K562 (cell line): ENCODE measurements around the gene RPTN. TPM values are rescaled to one million over a fixed set of nuclear protein-coding genes. Genes with fewer than 3 reads are reported as not detected.

Experiments
- ATAC-seq: fragments of 200-7000 bp; cut with Tn5 transposase; 3 replicates; pipeline ENCODE4 v1.9.1; 2020; ENCODE audit warnings: moderate library complexity
- BruUV-seq: library from RNA; stranded (reverse); fragments of 400-500 nt; replicated peaks from 2 replicates; lab custom pipeline; 2021; lab: Mats Ljungman, UMichigan
- CTCF ChIA-PET: fragments of 300-600 bp; formaldehyde crosslinking; extraction: SDS; loops from one replicate; lab custom pipeline; 2021; ENCODE audit warnings: low intra/inter-chr PET ratio; lab: Yijun Ruan, JAX
- POLR2A ChIA-PET: fragments of 300-600, 350-650 bp; sonication (Branson Sonifier 250); formaldehyde crosslinking; extraction: SDS; loops from one replicate; lab custom pipeline; 2021; ENCODE audit warnings: antibody characterized with exemption, inconsistent platforms; lab: Yijun Ruan, JAX
- DNase-seq, 4 experiments: peaks; one replicate each; pipeline versions ENCODE4 v3.0.0 to v3.0.0-alpha.2; 2011 to 2018; ENCODE audit warnings: low spot score in 3 of 4, mixed read lengths in 3 of 4; ENCODE audit errors: extremely low read depth in 1 of 4
- FAIRE-seq: peaks from 2 replicates; lab custom pipeline; 2011; peaks lifted over from hg19 to GRCh38; lab: Jason Lieb, UNC
- H2AFZ ChIP-seq: 2 replicates; pipeline ENCODE4 v1.6.0; 2011; ENCODE audit warnings: low read depth, low read length, control low read depth, inconsistent platforms
- H3K27ac ChIP-seq: fragments of 200-600 bp; 3 replicates; pipeline ENCODE4 v1.8.0; 2011; ENCODE audit warnings: low read depth, mild to moderate bottlenecking, control low read depth, inconsistent platforms, low read length, moderate library complexity, mixed read lengths; ENCODE audit errors: extremely low read depth
- H3K27me3 ChIP-seq, 2 experiments: fragments of 300-600 bp in 1 of 2; 2 replicates in 1 of 2; 3 replicates in 1 of 2; pipeline versions ENCODE4 v1.6.0 to v1.8.0; 2011; ENCODE audit warnings: inconsistent platforms in 2 of 2, low read length in 2 of 2, mild to moderate bottlenecking in 1 of 2, mixed read lengths in 1 of 2, moderate library complexity in 1 of 2; ENCODE audit not compliant: control insufficient read depth in 2 of 2, insufficient read depth in 2 of 2
- H3K36me3 ChIP-seq: fragments of 300-600 bp; 3 replicates; pipeline ENCODE4 v1.8.0; 2011; ENCODE audit warnings: mild to moderate bottlenecking, low read length, inconsistent platforms; ENCODE audit not compliant: control insufficient read depth, insufficient read depth
- H3K4me1 ChIP-seq, 2 experiments: fragments of 200-600 bp in 1 of 2; replicated peaks in 1 of 2; 2 replicates in 1 of 2; 3 replicates in 1 of 2; pipeline versions ENCODE4 v1.5.1 to v1.8.0; 2011; ENCODE audit warnings: inconsistent platforms in 2 of 2, low read length in 2 of 2, mild to moderate bottlenecking in 1 of 2, mixed read lengths in 1 of 2, moderate library complexity in 1 of 2; ENCODE audit not compliant: control insufficient read depth in 2 of 2, insufficient read depth in 2 of 2
- H3K4me2 ChIP-seq: 2 replicates; pipeline ENCODE4 v1.6.1; 2011; ENCODE audit warnings: low read length, control low read depth, inconsistent platforms, mixed read lengths; ENCODE audit not compliant: insufficient read depth
- H3K4me3 ChIP-seq: fragments of 200-600 bp; sonication (generic), shearing (Covaris generic); 2 replicates; pipeline ENCODE4 v1.5.1; 2016; ENCODE audit warnings: control low read depth, inconsistent platforms
- H3K79me2 ChIP-seq: fragments of 200-600 bp; 3 replicates; pipeline ENCODE4 v1.8.0; 2011; ENCODE audit warnings: low read length, inconsistent platforms; ENCODE audit not compliant: control insufficient read depth, insufficient read depth
- H3K9ac ChIP-seq, 2 experiments: 2 replicates each; pipeline versions ENCODE4 v1.6.0 to v1.6.1; 2011; ENCODE audit warnings: low read depth in 2 of 2, low read length in 2 of 2, control low read depth in 1 of 2, inconsistent platforms in 1 of 2, mild to moderate bottlenecking in 1 of 2, mixed read lengths in 1 of 2; ENCODE audit not compliant: insufficient read depth in 1 of 2
- H3K9me1 ChIP-seq: one replicate; pipeline ENCODE4 v1.6.0; 2011; ENCODE audit warnings: inconsistent platforms, mild to moderate bottlenecking, low read length, moderate library complexity; ENCODE audit not compliant: control insufficient read depth, insufficient read depth
- H3K9me3 ChIP-seq: replicated peaks from 2 replicates; pipeline ENCODE4 v1.5.1; 2011; ENCODE audit warnings: low read depth, low read length, inconsistent platforms; ENCODE audit not compliant: control insufficient read depth, insufficient read depth
- H4K20me1 ChIP-seq: replicated peaks from 2 replicates; pipeline ENCODE4 v1.6.1; 2011; ENCODE audit warnings: low read length, inconsistent platforms, mixed read lengths; ENCODE audit not compliant: control insufficient read depth, insufficient read depth
- BHLHE40 ChIP-seq: IDR thresholded peaks from 2 replicates; pipeline ENCODE4 v1.6.1; 2011; ENCODE audit warnings: low read length, improper control_type of control experiment
- CBX2 ChIP-seq: fragments of 200-600 bp; sonication (generic); IDR thresholded peaks from one replicate; pipeline ENCODE4 v1.6.1; 2012; ENCODE audit warnings: mild to moderate bottlenecking, low read length, inconsistent platforms; ENCODE audit not compliant: insufficient read depth, poor library complexity, severe bottlenecking
- CTCFL ChIP-seq: IDR thresholded peaks from 2 replicates; pipeline ENCODE4 v1.6.1; 2011; ENCODE audit warnings: borderline replicate concordance, low read depth, mild to moderate bottlenecking, moderate library complexity, low read length; ENCODE audit not compliant: insufficient read depth, poor library complexity, severe bottlenecking
- DIDO1 ChIP-seq: fragments of 450-650 bp; IDR thresholded peaks from 2 replicates; pipeline ENCODE4 v1.6.1; 2016; ENCODE audit warnings: low read depth, missing biosample characterization, missing genetic modification characterization
- GABPA ChIP-seq: fragments of 200-800 bp; sonication (Bioruptor generic); conservative IDR thresholded peaks from 2 replicates; pipeline ENCODE4 v1.6.1; 2016; ENCODE audit warnings: low read depth, missing genetic modification characterization, missing compliant biosample characterization
- HOXB6 ChIP-seq: fragments of 250-450 bp; sonication (Bioruptor Pico); IDR thresholded peaks from 2 replicates; pipeline ENCODE4 v1.5.1; 2022; ENCODE audit warnings: mild to moderate bottlenecking, borderline replicate concordance
- KLF1 ChIP-seq: fragments of 450-650 bp; IDR thresholded peaks from 2 replicates; pipeline ENCODE4 v1.6.1; 2016; ENCODE audit warnings: missing genetic modification characterization, missing compliant biosample characterization
- MCM7 ChIP-seq, 2 experiments: fragments of 450-650 bp; IDR thresholded peaks; 2 replicates each; pipeline ENCODE4 v1.6.1; 2016 to 2018
- MTF1 ChIP-seq: fragments of 250-450 bp; sonication (Bioruptor Pico); IDR thresholded peaks from 2 replicates; pipeline ENCODE4 v1.9.0; 2021; ENCODE audit warnings: moderate library complexity, mild to moderate bottlenecking, inconsistent platforms, borderline replicate concordance
- PML ChIP-seq: IDR thresholded peaks from 2 replicates; pipeline ENCODE4 v1.6.1; 2012; ENCODE audit warnings: low read length, inconsistent platforms
- RBM25 ChIP-seq: fragments of 200-400 bp; formaldehyde crosslinking; IDR thresholded peaks from 2 replicates; pipeline ENCODE4 v1.6.1; 2018; ENCODE audit warnings: low read length, low read depth, moderate library complexity; ENCODE audit not compliant: severe bottlenecking
- SREBF2 ChIP-seq: sonication (generic); formaldehyde crosslinking; IDR thresholded peaks from 2 replicates; pipeline ENCODE4 v1.4.0; 2020; ENCODE audit warnings: mild to moderate bottlenecking, missing genetic modification reagents
- SRSF1 ChIP-seq: fragments of 200-400 bp; formaldehyde crosslinking; IDR thresholded peaks from 2 replicates; pipeline ENCODE4 v1.6.1; 2017; ENCODE audit warnings: mild to moderate bottlenecking, low read depth, low read length, moderate library complexity
- TEAD4 ChIP-seq, 2 experiments: sonication (generic) in 1 of 2; formaldehyde crosslinking in 1 of 2; IDR thresholded peaks; 2 replicates each; pipeline versions ENCODE4 v1.6.1 to v1.8.0; 2012 to 2022; ENCODE audit warnings: borderline replicate concordance in 1 of 2, inconsistent platforms in 1 of 2, low read length in 1 of 2, mild to moderate bottlenecking in 1 of 2, missing genetic modification reagents in 1 of 2
- U2AF1 ChIP-seq: fragments of 200-400 bp; formaldehyde crosslinking; optimal IDR thresholded peaks from 2 replicates; pipeline ENCODE3; 2017; ENCODE audit warnings: mild to moderate bottlenecking, low read depth, low read length, moderate library complexity
- VEZF1 ChIP-seq: fragments of 200-800 bp; sonication (Bioruptor generic); IDR thresholded peaks from 2 replicates; pipeline ENCODE4 v1.6.1; 2017; ENCODE audit warnings: missing genetic modification characterization, missing compliant biosample characterization
- ZNF23 ChIP-seq: fragments of 250-450 bp; sonication (Bioruptor Pico); IDR thresholded peaks from 2 replicates; pipeline ENCODE4 v1.4.0; 2020; ENCODE audit warnings: mild to moderate bottlenecking
- ZNF253 ChIP-seq: fragments of 250-450 bp; sonication (Bioruptor Pico); conservative IDR thresholded peaks from 2 replicates; pipeline ENCODE4 v1.6.1; 2021; ENCODE audit warnings: mild to moderate bottlenecking
- ZNF76 ChIP-seq: fragments of 250-450 bp; sonication (Bioruptor Pico); IDR thresholded peaks from 2 replicates; pipeline ENCODE4 v1.4.0; 2020; ENCODE audit warnings: mild to moderate bottlenecking, moderate library complexity, borderline replicate concordance
- ZNF780A ChIP-seq: fragments of 250-450 bp; sonication (Bioruptor Pico); IDR thresholded peaks from 2 replicates; pipeline ENCODE4 v1.5.0; 2021; ENCODE audit warnings: mild to moderate bottlenecking
- WGBS: fragments of 100-300 bp; shearing (Covaris generic); methylation state at CpG from one replicate; pipeline ENCODE4 v1.1.6; 2016; ENCODE audit warnings: low coverage, mixed read lengths; ENCODE audit not compliant: insufficient coverage; ENCODE audit errors: missing lambda C conversion rate; 5-methylcytosine and 5-hydroxymethylcytosine counted together
- in situ Hi-C: fragments of 300-500 bp; cut with MboI; formaldehyde crosslinking; loops from 4 replicates; pipeline ENCODE4 v1.15.0; 2018; ENCODE audit warnings: inconsistent platforms, mixed read lengths
- intact Hi-C: fragments of 100-400 bp; cut with micrococcal nuclease; formaldehyde crosslinking; loops from 2 replicates; pipeline ENCODE4 v1.14.2; 2022
- polyA plus RNA-seq, 8 experiments: library from polyadenylated mRNA; depleted of rRNA in 4 of 8; stranded (reverse) in 5 of 8; unstranded in 3 of 8; fragments of >200 nt; fragmentation: Nextera tagmentation in 2 of 8; fragmentation: Illumina TruSeq in 1 of 8; extraction: Ambion mirVana in 2 of 8; extraction: Trizol in 1 of 8; gene quantifications; 2 replicates each; pipeline versions ENCODE4 v1.2.1 to v1.2.3, GENCODE V29; 2011 to 2014; ENCODE audit warnings: inconsistent platforms in 1 of 8, missing spikeins in 1 of 8
- total RNA-seq, 7 experiments: library from RNA; depleted of rRNA in 6 of 7; stranded (reverse); fragments of >200 nt in 6 of 7; fragmentation: Illumina TruSeq in 2 of 7; extraction: Trizol in 2 of 7; gene quantifications; 2 replicates each; pipeline versions ENCODE4 v1.2.1 to v1.2.3, GENCODE V29; 2011 to 2021; ENCODE audit warnings: low replicate concordance in 1 of 7

Gene RPTN
- total and polyA plus RNA-seq, 9 of the 15 experiments (the other 6 are each of a cell fraction or from before 2014, with no cell fraction given) = not detected

- in situ Hi-C loops = no loop called here
- Histone ChIP-seq H3K9me1 (no peaks in the 10 kb centered on the region), H4K20me1 (no peaks in the 10 kb centered on the region), H3K27me3 (peaks cover 11 to 57% of the 10 kb centered on the region in 2 experiments; a peak in 3 of 5 replicates), H3K79me2 (no peaks in the 10 kb centered on the region), H3K9me3 (no peaks in the 10 kb centered on the region), H3K4me3 (no peak overlapping the region), H3K36me3 (no peaks in the 10 kb centered on the region), H2AFZ (no peak overlapping the region), H3K4me2 (no peak overlapping the region), H3K4me1 (peaks cover 0 to 14% of the 10 kb centered on the region in 2 experiments; a peak in 1 of 5 replicates), H3K27ac (no peak overlapping the region), H3K9ac (no peak overlapping the region)
- DNase-seq (no peak), FAIRE-seq (no peak), ATAC-seq (no peak)
- CTCF ChIA-PET = no interaction called here
- BruUV-seq = no TSS peak
- intact Hi-C loops = no loop called here
- no peak for TF ChIP-seq ZNF76 (CRISPR knock-in tag)
- TF ChIP-seq ZNF253 (CRISPR knock-in tag) = no peak
- no peak for TF ChIP-seq TEAD4 (IDR thresholded peaks at IDR 0.05; ENCODE audit: low read length)
- no peak for TF ChIP-seq TEAD4 (CRISPR knock-in tag; IDR thresholded peaks at IDR 0.05; ENCODE audit: borderline replicate concordance)
- no peak for TF ChIP-seq ZNF780A
- no peak for TF ChIP-seq PML
- TF ChIP-seq HOXB6 = no peak
- no peak for TF ChIP-seq KLF1 (tag)
- TF ChIP-seq RBM25 = no peak
- TF ChIP-seq DIDO1 (tag) = no peak
- no peak for TF ChIP-seq CBX2
- TF ChIP-seq CTCFL = no peak
- TF ChIP-seq U2AF1 = no peak
- no peak for TF ChIP-seq VEZF1
- TF ChIP-seq MCM7 (IDR thresholded peaks at IDR 0.05) = no peak
- TF ChIP-seq MTF1 (CRISPR knock-in tag) = no peak
- no peak for TF ChIP-seq GABPA
- TF ChIP-seq BHLHE40 = no peak
- no peak for TF ChIP-seq SREBF2 (CRISPR knock-in tag)
- no peak for TF ChIP-seq SRSF1
- no peak for TF ChIP-seq ZNF23 (CRISPR knock-in tag)
- 15% methylated on average over 13 of the region's 15 CpGs for WGBS
- POLR2A ChIA-PET = interaction anchor here (0.7 to 1.5 kb wide), 2 partner anchors 8 to 9 kb away, joined by 3 to 5 read pairs; no protein-coding TSS in a partner anchor
Observed at GRCh38 chr1:152109998-152110294, 49.1 kb downstream of the RPTN start.
